RWPE2 (cell line): ENCODE measurements around the gene DNMT1.

ENCODE experiments used
- ATAC-seq: fragments of 200-7000 bp; cut with Tn5 transposase; 3 replicates; pipeline ENCODE4 v1.9.1; 2021; ENCODE audit warnings: low read depth
- DNase-seq: peaks from one replicate; pipeline ENCODE4 v3.0.0-alpha.2; 2020; ENCODE audit warnings: low spot score
- H3K27ac ChIP-seq: fragments of 450-650 bp; 2 replicates; pipeline ENCODE4 v1.5.1; 2017; ENCODE audit warnings: mild to moderate bottlenecking; ENCODE audit not compliant: poor library complexity, severe bottlenecking
- H3K27me3 ChIP-seq: fragments of 250-450 bp; sonication (Bioruptor Pico); 2 replicates; pipeline ENCODE4 v1.5.1; 2021; ENCODE audit warnings: mild to moderate bottlenecking, moderate library complexity; ENCODE audit not compliant: insufficient read depth, poor library complexity, severe bottlenecking
- H3K36me3 ChIP-seq: fragments of 250-450 bp; sonication (Bioruptor Pico); 2 replicates; pipeline ENCODE4 v1.5.1; 2020; ENCODE audit warnings: low read depth, mild to moderate bottlenecking, moderate library complexity
- H3K4me1 ChIP-seq: fragments of 250-450 bp; sonication (Bioruptor Pico); 2 replicates; pipeline ENCODE4 v1.5.1; 2021; ENCODE audit warnings: mild to moderate bottlenecking, moderate library complexity; ENCODE audit not compliant: insufficient read depth, poor library complexity, severe bottlenecking
- H3K4me3 ChIP-seq: fragments of 250-450 bp; sonication (Bioruptor Pico); 2 replicates; pipeline ENCODE4 v1.5.1; 2021; ENCODE audit warnings: mild to moderate bottlenecking, moderate library complexity; ENCODE audit not compliant: severe bottlenecking
- H3K9me3 ChIP-seq: fragments of 250-450 bp; sonication (Bioruptor Pico); 2 replicates; pipeline ENCODE4 v1.5.1; 2021; ENCODE audit warnings: mild to moderate bottlenecking, moderate library complexity; ENCODE audit not compliant: severe bottlenecking
- CTCF ChIP-seq: fragments of 450-650 bp; IDR thresholded peaks from one replicate; pipeline ENCODE4 v1.5.1; 2017; ENCODE audit warnings: mild to moderate bottlenecking, moderate library complexity; ENCODE audit not compliant: poor library complexity, severe bottlenecking

The DNMT1 gene

GRCh38 chr19:10187315-10187714 is 7.4 kb downstream of the DNMT1 start:
- Histone ChIP-seq H3K4me1 (no peaks in the 10 kb centered on the region), H3K36me3 (peaks cover 70% of the 10 kb centered on the region), H3K27me3 (no peaks in the 10 kb centered on the region), H3K4me3 (no peak overlapping the region), H3K9me3 (no peaks in the 10 kb centered on the region), H3K27ac (no peak overlapping the region)
- ATAC-seq = no peak
- no peak for TF ChIP-seq CTCF
- DNase-seq = no peak

DNA sequence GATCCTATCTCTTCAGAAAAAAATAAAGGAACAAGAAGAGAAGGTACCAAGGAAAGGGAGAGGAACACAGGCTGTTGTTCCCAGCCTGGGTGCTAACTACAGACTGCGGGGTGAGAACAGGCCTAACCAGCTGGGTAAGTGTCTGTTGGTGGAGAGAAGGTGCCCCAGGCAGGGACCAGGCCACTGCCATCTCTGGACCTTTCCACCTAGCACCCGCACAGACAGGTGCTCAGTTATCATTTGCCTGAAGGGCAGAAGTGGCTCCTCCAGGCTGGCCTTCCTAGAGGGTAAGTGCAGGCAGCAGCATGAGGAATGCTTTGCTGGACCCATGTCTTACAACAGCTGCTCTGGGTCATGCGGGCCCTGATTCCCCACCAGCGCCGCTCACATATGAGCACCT is 10.1 kb downstream of the DNMT1 start:
- Histone ChIP-seq H3K27ac (no peak overlapping the region), H3K9me3 (no peaks in the 10 kb centered on the region), H3K36me3 (peaks cover 70% of the 10 kb centered on the region), H3K4me3 (no peak overlapping the region), H3K4me1 (no peaks in the 10 kb centered on the region), H3K27me3 (no peaks in the 10 kb centered on the region)
- DNase-seq (no peak), ATAC-seq (no peak; the same call in 2 of the 3 replicates)
- no peak for TF ChIP-seq CTCF

DNA sequence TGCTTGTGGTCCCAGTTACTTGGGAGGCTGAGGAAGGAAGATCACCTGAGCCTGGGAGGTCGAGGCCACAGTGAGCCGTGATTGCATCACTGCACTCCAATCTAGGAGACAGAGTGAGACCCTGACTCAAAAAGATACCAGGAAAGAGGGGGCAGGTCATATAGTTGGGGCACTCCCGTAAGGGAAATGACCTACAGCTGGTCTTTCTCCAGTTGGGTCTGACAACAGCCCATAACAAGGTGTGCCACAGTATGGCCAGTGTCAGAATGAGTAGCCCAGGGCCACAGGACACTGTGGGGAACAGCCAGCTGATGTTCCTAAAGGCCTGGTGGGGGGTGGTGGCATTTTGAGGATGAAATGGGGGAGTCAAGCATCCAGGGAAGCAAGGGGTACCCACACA is 10.8 kb downstream of the DNMT1 start:
- ATAC-seq = no peak
- no peak overlapping the region for H3K4me3 ChIP-seq
- H3K27me3 ChIP-seq = no peaks in the 10 kb centered on the region
- no peak for DNase-seq
- H3K9me3 ChIP-seq = no peaks in the 10 kb centered on the region
- no peak overlapping the region for H3K27ac ChIP-seq
- no peak for TF ChIP-seq CTCF
- H3K36me3 ChIP-seq = peaks cover 74% of the 10 kb centered on the region
- no peaks in the 10 kb centered on the region for H3K4me1 ChIP-seq

GRCh38 chr19:10182847-10183246 is 11.9 kb downstream of the DNMT1 start:
- H3K9me3 ChIP-seq = no peaks in the 10 kb centered on the region
- ATAC-seq (no peak), DNase-seq (no peak)
- peaks cover 75% of the 10 kb centered on the region for H3K36me3 ChIP-seq
- no peaks in the 10 kb centered on the region for H3K4me1 ChIP-seq
- no peak overlapping the region for H3K4me3 ChIP-seq
- no peak overlapping the region for H3K27ac ChIP-seq
- no peaks in the 10 kb centered on the region for H3K27me3 ChIP-seq
- TF ChIP-seq CTCF = no peak

GRCh38 chr19:10182076-10182475 is 12.7 kb downstream of the DNMT1 start:
- Histone ChIP-seq H3K4me3 (no peak overlapping the region), H3K9me3 (no peaks in the 10 kb centered on the region), H3K27ac (no peak overlapping the region), H3K27me3 (no peaks in the 10 kb centered on the region), H3K4me1 (no peaks in the 10 kb centered on the region), H3K36me3 (peaks cover 81% of the 10 kb centered on the region)
- DNase-seq (no peak), ATAC-seq (no peak)
- TF ChIP-seq CTCF = no peak
